OCI-M2 (cell line): ENCODE data around the gene TTC24.
"Not testable (repeated sequence)": the region's sequence is repeated elsewhere in the genome, so short reads cannot be mapped to it uniquely, and the experiment has no call there.

Experiments
- DNase-seq: peaks from one replicate; lab custom pipeline; 2025; ENCODE audit not compliant: unreplicated experiment; lab: John Stamatoyannopoulos, UW

TTC24 gene

DNA sequence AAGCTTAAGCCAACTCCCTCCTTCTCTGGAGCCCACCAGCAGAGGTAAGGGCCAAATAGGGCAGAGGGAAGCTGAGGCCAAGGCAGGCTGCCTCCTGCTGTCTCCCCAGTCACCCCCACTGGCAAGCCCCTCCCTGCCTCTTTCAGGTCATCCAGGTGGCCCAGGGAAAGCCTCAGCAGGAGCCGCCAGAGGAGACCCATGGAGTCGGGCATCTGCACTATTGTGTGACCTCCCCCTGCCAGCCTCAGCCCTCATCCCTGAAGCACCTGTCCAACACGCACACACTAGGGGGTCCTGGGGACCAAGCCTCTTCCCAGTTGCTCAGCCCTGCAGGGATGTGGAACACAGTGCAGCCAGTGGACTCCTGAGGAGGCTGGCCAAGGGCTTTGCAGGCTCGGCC is 6.8 kb downstream of the TTC24 start:
- no peak for DNase-seq

DNA sequence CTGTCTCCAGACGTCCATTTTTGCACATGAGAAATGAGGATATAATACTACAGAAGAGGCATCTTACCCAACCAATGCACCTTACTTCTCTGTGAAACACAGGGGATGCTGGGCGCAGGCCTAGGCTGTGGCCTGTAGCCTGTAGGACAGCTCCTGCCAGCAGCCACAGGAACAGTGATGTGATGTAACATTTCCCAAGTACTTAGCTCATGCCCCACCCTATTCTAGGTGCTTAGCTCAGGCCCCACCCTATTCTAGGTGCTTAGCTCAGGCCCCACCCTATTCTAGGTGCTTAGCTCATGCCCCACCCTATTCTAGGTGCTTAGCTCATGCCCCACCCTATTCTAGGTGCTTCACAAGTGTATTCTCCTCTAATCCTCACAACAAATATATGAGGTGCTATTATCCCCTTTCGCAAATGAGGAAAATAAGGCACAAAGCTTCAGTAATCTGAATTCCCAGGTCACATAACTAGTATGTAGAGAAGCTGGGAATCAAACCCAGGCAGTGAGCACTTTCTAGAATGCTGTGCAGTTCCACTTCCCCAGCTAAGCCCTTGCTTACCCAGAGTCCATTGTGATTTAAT is 7.5 kb downstream of the TTC24 start:
- DNase-seq, result no peak

DNA sequence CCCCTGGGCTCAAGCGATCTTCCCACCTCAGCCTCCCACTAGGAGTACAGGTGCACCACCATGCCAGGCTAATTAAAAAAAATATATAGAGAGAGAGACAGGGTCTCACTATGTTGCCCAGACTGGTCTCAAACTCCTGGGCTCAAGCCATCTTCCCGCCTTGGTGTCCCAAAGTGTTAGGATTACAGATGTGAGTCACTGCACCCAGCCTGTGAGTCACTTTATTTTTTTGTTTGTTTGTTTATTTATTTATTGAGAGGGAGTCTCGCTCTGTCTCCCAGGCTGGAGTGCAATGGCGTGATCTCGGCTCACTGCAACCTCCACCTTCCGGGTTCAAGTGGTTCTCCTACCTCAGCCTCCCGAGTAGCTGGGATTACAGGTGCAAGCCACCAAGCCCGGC is 8.4 kb downstream of the TTC24 start:
- DNase-seq, result not testable (repeated sequence)

DNA sequence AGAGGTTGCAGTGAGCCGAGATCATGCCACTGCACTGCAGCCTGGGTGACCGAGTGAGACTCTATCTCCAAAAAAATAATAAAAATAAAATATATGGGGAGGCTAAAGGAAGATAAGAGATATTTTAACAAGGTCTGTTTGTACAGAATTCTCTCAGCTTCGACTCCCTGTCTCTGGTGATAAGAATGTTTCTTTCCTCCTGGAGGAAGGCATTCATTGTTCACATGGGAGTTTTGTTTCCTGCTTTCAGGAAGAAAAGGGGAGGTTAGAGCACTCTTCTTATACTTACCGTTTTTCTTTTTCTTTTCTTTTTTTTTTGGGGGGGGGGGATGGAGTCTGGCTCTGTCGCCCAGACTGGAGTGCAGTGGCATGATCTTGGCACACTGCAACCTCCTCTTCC is 10.0 kb downstream of the TTC24 start:
- DNase-seq, result no peak

DNA sequence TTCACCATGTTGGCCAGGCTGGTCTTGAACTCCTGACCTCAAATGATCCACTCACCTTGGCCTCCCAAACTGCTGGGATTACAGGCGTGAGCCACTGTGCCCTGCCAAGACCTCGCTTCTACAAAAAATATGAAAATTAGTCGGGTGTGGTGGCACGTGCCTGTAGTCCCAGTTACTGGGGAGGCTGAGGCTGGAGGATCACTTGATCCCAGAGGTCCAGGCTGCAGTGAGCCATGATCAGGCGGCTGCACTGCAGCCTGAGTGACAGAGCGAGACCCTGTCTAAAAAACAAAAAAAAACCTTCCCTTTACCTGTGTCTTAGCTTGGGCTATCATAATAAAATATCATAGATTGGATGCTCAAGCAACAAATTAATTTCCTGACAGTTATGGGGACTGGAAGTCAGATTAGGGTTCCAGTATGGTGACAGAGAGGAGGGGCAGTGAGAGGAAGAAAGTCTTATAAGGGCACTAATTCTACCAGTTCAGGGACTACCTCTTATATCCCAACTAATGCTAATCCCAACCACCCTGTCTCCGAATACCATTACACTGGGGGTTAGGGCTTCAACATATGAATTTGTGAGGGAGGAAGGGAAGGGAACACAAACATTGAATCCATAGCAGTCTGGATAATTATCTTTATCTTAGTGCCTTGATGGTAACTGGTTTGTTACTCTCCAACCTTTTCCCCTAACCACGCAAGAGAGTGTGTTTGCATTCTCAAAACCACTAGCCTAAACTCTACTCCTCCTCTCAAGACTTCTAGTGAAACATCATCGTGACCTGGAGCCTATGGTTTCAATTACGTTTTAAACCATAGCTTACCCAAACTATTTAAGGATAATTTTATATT is 11.0 kb downstream of the TTC24 start:
- no peak for DNase-seq

DNA sequence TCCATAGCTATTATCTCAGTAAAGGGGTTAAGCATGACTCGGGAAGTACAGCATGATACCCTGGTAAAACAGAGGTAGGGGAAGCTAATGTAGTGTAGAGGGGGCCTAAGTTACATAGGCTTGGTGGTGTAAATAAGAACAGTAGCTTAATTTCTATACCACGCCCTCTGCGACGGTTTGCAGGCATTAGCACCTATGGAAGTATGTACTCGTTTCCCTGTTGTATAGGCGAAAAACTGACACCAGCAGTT is 11.6 kb downstream of the TTC24 start:
- DNase-seq, result no peak

DNA sequence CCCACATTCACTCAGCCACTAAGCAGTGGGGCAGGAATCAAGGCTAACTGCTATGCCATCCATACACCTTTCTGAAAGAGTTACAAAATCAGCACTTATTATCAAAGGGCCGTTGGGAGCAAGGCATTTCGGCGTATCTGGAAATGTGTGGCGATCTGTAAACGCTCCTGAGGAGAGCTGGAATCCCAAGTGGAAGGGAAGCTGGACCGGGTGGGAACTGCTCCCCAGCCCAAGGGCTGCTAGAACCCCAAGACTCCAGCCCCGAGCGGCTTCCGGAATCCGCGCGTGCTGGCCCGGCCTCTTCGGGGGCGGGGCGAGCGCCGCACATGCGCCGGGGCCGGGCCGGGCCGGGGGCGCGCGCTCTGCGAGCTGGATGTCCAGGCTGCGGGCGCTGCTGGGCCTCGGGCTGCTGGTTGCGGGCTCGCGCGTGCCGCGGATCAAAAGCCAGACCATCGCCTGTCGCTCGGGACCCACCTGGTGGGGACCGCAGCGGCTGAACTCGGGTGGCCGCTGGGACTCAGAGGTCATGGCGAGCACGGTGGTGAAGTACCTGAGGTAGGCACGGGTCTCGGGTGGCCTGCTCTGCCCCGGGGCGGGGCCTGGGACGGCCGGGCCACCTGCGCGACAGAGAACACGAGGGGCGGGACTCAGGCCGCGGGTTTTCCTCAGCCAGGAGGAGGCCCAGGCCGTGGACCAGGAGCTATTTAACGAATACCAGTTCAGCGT is 12.1 kb downstream of the TTC24 start, which contains the start of gene NAXE:
NAXE (plus strand) TSS at position 345 of the 726 bp plus-strand sequence; CDS start at position 374, 29 bp downstream.
- no peak for DNase-seq

DNA sequence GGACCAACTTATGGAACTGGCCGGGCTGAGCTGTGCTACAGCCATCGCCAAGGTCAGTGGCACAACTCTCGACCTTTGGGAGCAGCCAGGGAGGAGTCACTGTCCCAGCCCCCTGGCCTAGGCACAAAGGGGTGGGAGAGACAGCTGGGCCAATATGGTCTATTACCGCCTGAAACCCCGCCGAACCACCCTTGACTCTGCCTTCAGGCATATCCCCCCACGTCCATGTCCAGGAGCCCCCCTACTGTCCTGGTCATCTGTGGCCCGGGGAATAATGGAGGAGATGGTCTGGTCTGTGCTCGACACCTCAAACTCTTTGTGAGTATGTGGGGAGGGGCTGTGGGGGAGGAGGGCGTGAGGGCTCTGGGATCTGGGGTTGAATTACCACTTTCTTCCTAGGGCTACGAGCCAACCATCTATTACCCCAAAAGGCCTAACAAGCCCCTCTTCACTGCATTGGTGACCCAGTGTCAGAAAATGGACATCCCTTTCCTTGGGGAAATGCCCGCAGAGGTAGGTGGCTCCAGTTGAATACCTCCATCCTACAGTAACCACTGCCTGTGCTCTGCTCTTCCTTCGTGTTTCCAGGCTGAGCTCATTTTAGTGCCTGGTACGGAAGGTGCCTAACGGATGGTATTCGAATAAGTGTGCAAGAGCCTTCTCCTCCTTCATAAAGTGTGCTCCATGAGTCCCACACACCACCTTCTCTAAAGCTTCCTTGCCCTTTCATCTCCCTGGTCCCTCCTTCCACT is 12.8 kb downstream of the TTC24 start:
- DNase-seq, result no peak

DNA sequence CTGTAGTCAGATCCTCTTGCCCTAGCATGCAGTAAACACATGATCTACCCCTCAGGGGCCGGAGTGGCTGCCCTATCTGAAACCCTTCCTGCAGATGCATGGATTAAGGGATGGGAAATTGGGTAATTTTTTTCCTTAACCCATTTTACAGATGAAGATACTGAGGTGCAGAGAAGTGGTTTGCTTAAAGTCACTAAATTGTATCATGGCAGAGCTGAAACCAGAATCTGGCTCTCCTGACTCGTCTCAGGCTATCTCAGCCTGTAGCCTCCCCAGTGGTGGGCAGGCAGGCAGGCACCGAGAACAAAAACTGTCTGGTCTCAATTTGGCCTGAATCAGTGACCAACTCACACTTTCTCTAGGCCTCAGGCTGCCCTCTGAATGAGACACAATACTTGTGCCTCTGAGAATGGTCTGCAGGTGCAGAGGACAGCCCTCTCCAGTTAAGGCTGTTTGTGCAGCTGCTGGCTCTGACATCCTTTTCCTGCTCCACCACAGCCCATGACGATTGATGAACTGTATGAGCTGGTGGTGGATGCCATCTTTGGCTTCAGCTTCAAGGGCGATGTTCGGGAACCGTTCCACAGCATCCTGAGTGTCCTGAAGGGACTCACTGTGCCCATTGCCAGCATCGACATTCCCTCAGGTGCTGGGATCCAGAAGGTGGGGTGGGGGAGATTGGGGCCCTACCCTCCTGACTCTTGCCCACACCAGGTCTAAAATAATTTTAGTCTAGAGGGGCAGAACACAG is 13.6 kb downstream of the TTC24 start:
- DNase-seq, result no peak

DNA sequence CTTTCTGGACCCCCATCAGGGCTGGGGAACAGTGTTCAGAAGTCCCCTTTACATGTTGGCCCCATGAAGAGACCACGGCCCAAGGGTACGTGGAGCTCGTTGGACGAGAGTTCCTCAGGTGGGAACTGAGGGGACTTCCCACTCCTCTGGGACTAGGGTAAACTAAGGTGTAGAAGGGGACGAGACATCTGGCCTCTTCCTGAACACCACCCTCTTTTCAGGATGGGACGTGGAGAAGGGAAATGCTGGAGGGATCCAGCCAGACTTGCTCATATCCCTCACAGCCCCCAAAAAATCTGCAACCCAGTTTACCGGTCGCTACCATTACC is 14.1 kb downstream of the TTC24 start:
- no peak for DNase-seq

DNA sequence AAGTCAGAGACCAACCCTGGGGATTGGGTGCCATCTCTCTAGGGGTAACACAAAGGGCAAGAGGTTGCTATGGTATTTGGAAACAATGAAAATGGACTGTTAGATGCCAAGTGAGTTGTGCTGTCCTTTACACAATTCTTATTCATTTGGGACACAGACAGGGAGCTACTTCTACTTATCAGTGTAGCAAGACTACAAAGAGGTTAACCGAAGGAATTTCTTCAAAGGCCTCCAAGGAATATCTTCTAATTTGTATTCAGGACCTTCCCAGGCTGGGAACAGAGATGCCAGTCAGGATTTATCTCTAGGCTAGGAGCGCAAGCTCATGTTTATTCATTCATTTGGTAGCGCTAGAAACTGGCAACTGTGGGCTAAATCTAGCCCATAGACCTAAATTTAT is 14.7 kb downstream of the TTC24 start:
- no peak for DNase-seq

DNA sequence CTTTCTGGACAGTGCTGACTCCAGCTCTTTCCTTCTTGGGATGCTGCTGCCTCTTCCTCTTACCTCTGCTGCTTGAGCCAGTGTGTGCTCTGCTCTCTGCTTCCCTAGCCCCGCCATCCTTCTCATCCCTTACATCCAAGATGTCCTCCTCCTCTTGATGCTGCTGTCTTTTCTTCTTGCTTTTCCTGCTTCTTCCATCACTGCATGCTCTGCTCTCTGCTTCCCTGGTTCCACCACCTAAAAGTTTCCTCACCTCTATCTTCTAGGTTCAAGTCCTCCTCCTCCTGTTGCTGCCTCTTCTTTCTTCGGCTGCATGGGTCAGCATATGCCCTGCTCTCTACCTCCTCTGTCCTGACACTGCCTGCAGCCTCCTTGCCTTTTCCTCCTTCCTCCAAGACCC is 15.5 kb downstream of the TTC24 start:
- DNase-seq, result no peak

DNA sequence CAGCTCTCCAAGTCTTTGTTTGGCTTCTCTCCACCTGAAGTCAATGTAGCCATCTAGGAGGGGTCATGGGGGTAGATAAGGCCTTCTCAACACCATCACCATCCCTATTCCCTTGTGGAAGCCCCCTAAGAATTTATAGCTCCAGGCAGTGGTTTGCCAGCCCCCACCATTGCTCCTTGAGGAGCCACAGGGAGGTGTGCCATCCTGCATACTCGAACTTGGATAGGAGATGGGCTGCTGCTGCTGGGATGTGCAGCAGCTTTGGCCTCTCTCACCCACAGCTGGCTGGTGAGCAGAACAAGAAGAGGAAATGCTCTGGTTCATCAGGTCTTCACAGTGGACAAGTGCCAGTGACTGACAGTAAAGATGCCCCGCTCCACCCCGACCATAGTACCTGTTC is 16.9 kb downstream of the TTC24 start:
- no peak for DNase-seq

DNA sequence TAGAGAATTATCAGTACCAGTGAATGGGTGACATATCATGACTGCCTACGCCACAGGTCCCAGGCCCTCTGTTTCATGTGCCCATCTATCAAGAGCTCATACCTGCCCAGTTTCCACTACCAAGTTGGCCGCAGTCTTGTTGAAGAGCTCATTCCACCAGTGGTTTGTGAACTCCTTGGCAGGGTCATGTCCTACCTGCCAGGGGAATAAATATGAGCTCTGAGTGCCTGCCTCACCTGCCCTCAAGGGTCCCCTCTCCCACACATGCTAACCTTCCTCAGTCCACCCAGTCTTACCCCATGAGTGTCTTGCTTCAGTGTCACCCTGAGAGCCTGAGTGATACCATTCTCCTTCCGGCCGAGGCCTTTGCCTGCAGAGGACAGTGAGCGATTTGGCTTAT is 18.6 kb downstream of the TTC24 start:
- DNase-seq, result no peak

DNA sequence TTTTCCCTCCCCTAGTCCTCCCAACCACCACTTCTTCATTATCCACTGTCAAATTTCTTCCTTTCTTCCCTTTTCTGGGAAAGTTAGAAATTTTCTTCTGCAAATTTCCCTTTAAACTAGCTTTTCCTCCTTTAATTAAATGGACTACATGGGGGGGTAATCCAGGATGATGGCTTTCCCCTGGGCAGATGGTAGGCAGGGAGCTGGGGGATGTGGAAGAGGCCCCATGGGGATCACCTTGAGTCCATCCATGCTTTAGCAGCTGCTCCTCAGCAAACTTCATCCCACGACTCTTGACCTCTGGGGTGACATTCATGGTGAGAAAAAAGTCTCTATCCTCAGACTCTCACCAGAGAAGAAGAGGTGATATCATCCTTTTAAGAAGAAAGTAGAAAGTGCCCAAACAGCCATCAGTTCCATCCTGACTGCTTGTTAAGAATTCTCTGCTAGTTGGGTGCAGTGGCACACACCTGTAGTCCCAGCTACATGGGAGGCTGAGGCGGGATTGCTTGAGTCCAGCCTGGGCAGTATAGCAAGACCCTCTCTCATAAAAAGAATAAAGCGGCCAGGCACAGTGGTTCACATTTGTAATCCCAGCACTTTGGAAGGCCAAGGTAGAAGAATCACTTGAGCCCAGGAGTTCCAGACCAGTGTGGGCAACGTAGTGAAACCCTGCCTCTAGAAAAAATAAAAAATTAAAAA is 19.4 kb downstream of the TTC24 start:
- no peak for DNase-seq

DNA sequence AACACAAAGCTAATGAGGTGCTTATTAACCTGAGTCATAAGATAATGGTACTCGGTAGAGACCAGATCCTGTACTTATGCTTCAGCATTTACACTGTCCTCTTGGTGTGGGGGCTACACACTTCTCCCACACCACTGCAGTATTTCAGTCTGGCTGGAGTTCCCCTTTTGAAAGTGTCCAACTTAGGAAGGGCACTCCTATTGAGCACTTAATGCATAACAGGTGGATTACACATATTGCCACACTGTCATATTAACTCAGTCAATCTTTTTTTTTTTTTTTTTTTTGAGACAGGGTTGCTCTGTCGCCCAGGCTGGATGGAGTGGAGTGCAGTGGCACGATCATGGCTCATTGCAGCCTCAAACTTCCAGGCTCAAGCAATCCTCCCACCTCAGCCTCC is 20.3 kb downstream of the TTC24 start:
- DNase-seq, result no peak

DNA sequence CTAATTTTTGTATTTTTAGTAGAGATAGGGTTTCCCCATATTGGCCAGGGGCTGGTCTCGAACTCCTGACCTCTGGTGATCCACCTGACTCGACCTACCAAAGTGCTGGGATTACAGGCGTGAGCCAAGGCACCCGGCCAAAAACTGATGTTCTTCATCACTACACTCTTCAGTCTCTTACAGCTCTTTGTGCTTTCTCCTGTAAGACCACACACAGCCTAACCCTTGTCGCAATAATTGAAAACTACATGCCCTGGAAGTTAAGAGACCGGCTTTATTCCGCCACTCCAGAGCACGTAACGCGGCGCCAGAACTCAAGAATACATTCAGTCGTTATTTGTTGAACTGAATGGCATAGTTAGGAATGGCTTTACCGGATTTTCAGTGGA is 21.2 kb downstream of the TTC24 start:
- no peak for DNase-seq

DNA sequence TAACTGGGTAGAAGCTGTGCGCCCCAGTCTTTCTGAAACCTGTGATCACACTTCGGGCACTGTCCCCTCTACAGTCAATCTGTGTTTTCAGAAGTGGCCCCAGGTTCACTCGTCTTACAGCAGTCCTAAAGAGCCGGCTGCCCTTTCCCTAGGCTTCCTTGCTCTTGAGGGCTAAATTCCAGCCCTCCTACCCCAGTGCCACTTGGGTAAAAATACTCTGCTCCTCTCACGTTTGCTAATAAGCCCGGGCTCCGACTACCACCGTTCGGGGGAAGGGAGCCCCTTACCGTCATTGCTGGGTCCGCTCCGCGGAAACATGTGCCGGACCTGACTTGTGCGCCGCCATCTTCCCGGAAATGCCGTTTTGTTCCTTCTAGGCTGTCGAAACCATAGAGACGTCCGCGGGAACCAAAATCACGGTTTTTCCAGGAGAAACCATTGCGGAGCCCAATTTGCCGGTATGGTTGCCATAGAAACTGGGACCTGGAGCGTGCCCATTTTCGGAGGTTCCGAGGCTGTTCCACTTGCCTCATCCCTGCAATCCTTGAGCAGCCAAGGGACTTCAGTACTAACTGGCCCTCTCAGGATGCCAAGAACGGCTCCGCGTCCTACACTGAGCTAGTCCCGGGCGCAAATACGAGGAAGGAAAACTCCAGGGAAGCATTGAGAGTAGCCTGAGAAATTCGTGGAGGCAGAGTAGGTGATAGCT is 21.8 kb downstream of the TTC24 start, which contains the start of gene GPATCH4:
GPATCH4 (minus strand) TSS at position 358 of the 709 bp plus-strand sequence.
- no peak for DNase-seq

DNA sequence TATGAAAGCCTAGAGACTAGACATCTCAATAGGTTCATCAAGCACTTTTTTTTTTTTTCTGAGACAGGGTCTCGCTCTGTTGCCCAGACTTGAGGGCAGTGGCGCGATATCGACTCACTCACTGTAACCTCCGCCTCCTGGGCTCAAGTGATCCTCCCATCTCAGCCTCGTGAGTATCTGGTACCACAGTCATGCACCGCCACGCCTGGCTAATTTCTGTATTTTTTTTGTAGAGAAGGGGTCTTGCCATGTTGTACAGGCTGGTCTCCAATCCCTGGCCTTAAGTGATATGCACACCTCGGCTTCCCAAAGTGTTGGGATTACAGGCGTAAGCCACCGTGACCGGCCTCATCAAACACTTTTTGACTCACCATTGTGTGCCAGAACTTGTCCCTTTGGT is 22.4 kb downstream of the TTC24 start:
- no peak for DNase-seq

DNA sequence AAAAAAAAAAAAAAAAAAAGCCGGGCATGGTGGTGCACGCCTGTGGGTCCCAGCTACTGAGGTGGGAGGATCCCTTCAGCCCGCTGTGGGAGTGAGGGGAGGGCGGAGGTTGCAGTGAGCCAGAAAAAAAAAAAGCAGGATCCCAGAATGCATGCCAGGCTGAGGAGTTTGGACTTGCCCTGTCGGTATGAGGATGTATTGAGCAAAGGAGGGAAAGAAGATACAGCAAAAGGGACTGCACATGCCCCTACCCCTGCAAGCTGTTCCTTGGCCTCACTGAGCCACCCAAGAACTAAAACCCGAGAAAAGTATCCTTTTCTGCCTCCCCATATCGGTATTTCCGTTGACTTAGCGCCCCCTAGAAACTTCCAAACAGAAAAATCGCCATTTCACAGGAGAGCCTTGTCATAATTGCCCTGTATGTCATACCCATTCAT is 23.1 kb downstream of the TTC24 start:
- DNase-seq, result no peak
